HepG2 (cell line): ENCODE measurements around the gene HES2. TPM values are rescaled to one million over a fixed set of nuclear protein-coding genes. Genes with fewer than 3 reads are reported as not detected.
"Not testable (repeated sequence)": the region's sequence is repeated elsewhere in the genome, so short reads cannot be mapped to it uniquely, and the experiment has no call there.

ENCODE experiments used
- ATAC-seq: fragments of 200-7000 bp; cut with Tn5 transposase; 3 replicates; pipeline ENCODE4 v1.9.1; 2020; ENCODE audit warnings: mild to moderate bottlenecking, moderate library complexity
- BruUV-seq: library from RNA; stranded (reverse); fragments of 400-500 nt; replicated peaks from 2 replicates; lab custom pipeline; 2021; lab: Mats Ljungman, UMichigan
- CTCF ChIA-PET: fragments of 300-600 bp; formaldehyde crosslinking; extraction: SDS; loops from one replicate; lab custom pipeline; 2021; ENCODE audit warnings: low total read pairs, inconsistent platforms, low intra/inter-chr PET ratio; lab: Yijun Ruan, JAX
- POLR2A ChIA-PET: fragments of 350-600 bp; sonication (Branson Sonifier 250); formaldehyde crosslinking; loops from one replicate; lab custom pipeline; 2020; ENCODE audit warnings: antibody characterized with exemption, inconsistent platforms; lab: Yijun Ruan, JAX
- DNase-seq: peaks from one replicate; pipeline ENCODE4 v3.0.0-alpha.2; 2015; ENCODE audit warnings: low spot score
- FAIRE-seq: peaks from 3 replicates; lab custom pipeline; 2011; peaks lifted over from hg19 to GRCh38; lab: Jason Lieb, UNC
- H2AFZ ChIP-seq: one replicate; pipeline ENCODE4 v1.6.1; 2011; ENCODE audit warnings: low read length, inconsistent platforms
- H3K27ac ChIP-seq: fragments of 300-600 bp; 3 replicates; pipeline ENCODE4 v1.8.0; 2011; ENCODE audit warnings: mixed run types, mild to moderate bottlenecking, mixed read lengths, low read length, inconsistent platforms; ENCODE audit not compliant: insufficient read depth; ENCODE audit errors: extremely low read length
- H3K27me3 ChIP-seq, 2 experiments: fragments of 200-600 bp in 1 of 2; 2 replicates in 1 of 2; 3 replicates in 1 of 2; pipeline versions ENCODE4 v1.6.0 to v1.8.0; 2011; ENCODE audit warnings: low read length in 2 of 2, mild to moderate bottlenecking in 2 of 2, moderate library complexity in 2 of 2, inconsistent platforms in 1 of 2; ENCODE audit not compliant: insufficient read depth in 2 of 2, control insufficient read depth in 1 of 2
- H3K36me3 ChIP-seq, 2 experiments: fragments of 200-600 bp in 1 of 2; replicated peaks in 1 of 2; 2 replicates in 1 of 2; 3 replicates in 1 of 2; pipeline versions ENCODE4 v1.5.1 to v1.8.0; 2011; ENCODE audit warnings: low read length in 2 of 2, inconsistent platforms in 1 of 2; ENCODE audit not compliant: insufficient read depth in 2 of 2, control insufficient read depth in 1 of 2
- H3K4me1 ChIP-seq: 2 replicates; pipeline ENCODE4 v1.5.1; 2012; ENCODE audit warnings: low read length, inconsistent platforms; ENCODE audit not compliant: insufficient read depth
- H3K4me2 ChIP-seq: 2 replicates; pipeline ENCODE4 v1.6.0; 2011; ENCODE audit warnings: low read depth, low read length, inconsistent platforms
- H3K4me3 ChIP-seq, 3 experiments: fragments of 200-600 bp in 1 of 3; sonication (generic), shearing (Covaris generic) in 1 of 3; replicated peaks in 1 of 3; 2 replicates each; pipeline ENCODE4 v1.5.1; 2011 to 2016; ENCODE audit warnings: low read length in 3 of 3, inconsistent platforms in 2 of 3, low read depth in 2 of 3, mild to moderate bottlenecking in 2 of 3, control low read depth in 1 of 3, mixed read lengths in 1 of 3; ENCODE audit not compliant: insufficient read depth in 1 of 3
- H3K79me2 ChIP-seq: one replicate; pipeline ENCODE4 v1.6.1; 2011; ENCODE audit warnings: low read length, inconsistent platforms; ENCODE audit not compliant: insufficient read depth
- H3K9ac ChIP-seq: 2 replicates; pipeline ENCODE4 v1.6.0; 2011; ENCODE audit warnings: mild to moderate bottlenecking, low read depth, low read length, inconsistent platforms; ENCODE audit not compliant: insufficient read depth
- H3K9me3 ChIP-seq: 2 replicates; pipeline ENCODE4 v1.5.1; 2012; ENCODE audit warnings: mild to moderate bottlenecking, low read length
- H4K20me1 ChIP-seq: 2 replicates; pipeline ENCODE4 v1.6.0; 2011; ENCODE audit warnings: inconsistent platforms, mild to moderate bottlenecking, low read length, moderate library complexity; ENCODE audit not compliant: insufficient read depth
- ESRRA ChIP-seq: sonication (generic); formaldehyde crosslinking; IDR thresholded peaks from 2 replicates; pipeline ENCODE4 v1.5.1; 2020; ENCODE audit warnings: mild to moderate bottlenecking, low read depth, missing genetic modification reagents
- NR2F1 ChIP-seq, 2 experiments: fragments of 450-650 bp in 1 of 2; formaldehyde crosslinking in 1 of 2; IDR thresholded peaks; 2 replicates each; pipeline versions ENCODE4 v1.5.0 to v1.6.1; 2016 to 2020; ENCODE audit warnings: mild to moderate bottlenecking in 1 of 2, missing compliant biosample characterization in 1 of 2, missing genetic modification reagents in 1 of 2, moderate library complexity in 1 of 2
- NR2F6 ChIP-seq, 2 experiments: IDR thresholded peaks; 2 replicates each; pipeline ENCODE4 v1.6.1; 2016; ENCODE audit warnings: antibody characterized with exemption in 1 of 2, mild to moderate bottlenecking in 1 of 2
- ZNF275 ChIP-seq: sonication (generic); formaldehyde crosslinking; IDR thresholded peaks from 2 replicates; pipeline ENCODE4 v1.8.0; 2022; ENCODE audit warnings: missing genetic modification reagents, mild to moderate bottlenecking, inconsistent platforms, borderline replicate concordance
- ZNF281 ChIP-seq: sonication (generic); formaldehyde crosslinking; IDR thresholded peaks from 2 replicates; pipeline ENCODE4 v1.4.0; 2020; ENCODE audit warnings: missing genetic modification reagents, borderline replicate concordance
- ZNF629 ChIP-seq: sonication (generic); formaldehyde crosslinking; conservative IDR thresholded peaks from 2 replicates; pipeline ENCODE4 v1.5.0; 2020; ENCODE audit warnings: missing genetic modification reagents
- ZNF770 ChIP-seq: sonication (generic); formaldehyde crosslinking; IDR thresholded peaks from 2 replicates; pipeline ENCODE4 v1.5.0; 2020; ENCODE audit warnings: mild to moderate bottlenecking, missing genetic modification reagents
- WGBS: methylation state at CpG from one replicate; pipeline ENCODE4 v1.1.6; 2017; ENCODE audit warnings: low lambda C conversion rate; 5-methylcytosine and 5-hydroxymethylcytosine counted together
- in situ Hi-C: cut with HindIII; loops from 2 replicates; pipeline ENCODE4 v1.10.0; 2017; ENCODE audit warnings: low pct_unique_long_range_greater_than_20kb; ENCODE audit not compliant: extremely low pct_ligation_motif_present
- intact Hi-C: fragments of 100-400 bp; cut with micrococcal nuclease; formaldehyde crosslinking; loops from one replicate; pipeline ENCODE4 v1.10.0; 2022; ENCODE audit not compliant: unreplicated experiment
- polyA plus RNA-seq, 8 experiments: library from polyadenylated mRNA; depleted of rRNA in 3 of 8; stranded (reverse) in 7 of 8; unstranded in 1 of 8; fragments of >200 nt; fragmentation: Illumina TruSeq in 4 of 8; extraction: Trizol in 4 of 8; gene quantifications; 2 replicates each; pipeline versions ENCODE4 v1.2.1 to v1.2.3, GENCODE V29; 2011 to 2016; ENCODE audit warnings: low read depth in 4 of 8, missing spikeins in 1 of 8, mixed read lengths in 1 of 8; ENCODE audit not compliant: insufficient read depth in 1 of 8
- total RNA-seq, 5 experiments: library from RNA; depleted of rRNA; stranded (reverse); fragments of >200 nt; fragmentation: Illumina TruSeq; extraction: Trizol; gene quantifications; 2 replicates each; pipeline ENCODE4 v1.2.3, GENCODE V29; 2016; ENCODE audit warnings: low read depth in 1 of 5

The HES2 gene
- total and polyA plus RNA-seq, 2 of the 13 experiments (the other 11 are each of a cell fraction or from before 2014, with no cell fraction given), result 0.11 to 0.17 TPM

DNA sequence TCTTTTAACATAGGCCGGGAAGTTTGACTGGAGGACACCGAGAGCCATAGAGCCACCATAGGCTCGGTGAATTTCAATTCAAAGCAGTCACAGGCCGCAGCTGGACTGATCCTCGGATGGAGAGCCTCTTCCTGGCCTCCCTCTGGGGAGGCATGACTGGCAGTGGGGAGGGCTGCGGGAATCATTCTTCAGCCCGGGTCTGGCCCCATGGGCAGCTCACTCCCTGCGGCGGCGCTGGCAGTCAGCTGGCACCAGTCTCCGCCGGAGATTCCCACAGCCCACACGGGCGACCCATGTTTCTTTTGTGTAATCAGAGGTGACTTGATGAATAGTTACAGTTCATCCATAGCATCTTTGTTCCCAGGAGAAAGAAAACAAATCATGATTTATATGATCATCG lies 15.4 kb upstream of the HES2 start (continued):
- TF ChIP-seq ZNF275, result no peak

GRCh38 chr1:6434186-6434585 lies 14.5 kb upstream of the HES2 start:
- CTCF ChIA-PET, result no interaction called here
- BruUV-seq, result no TSS peak
- Histone ChIP-seq H3K27me3 (peaks cover 9 to 54% of the 10 kb centered on the region in 2 experiments), H3K9ac (no peak overlapping the region), H4K20me1 (no peaks in the 10 kb centered on the region), H2AFZ (no peak overlapping the region), H3K79me2 (no peaks in the 10 kb centered on the region), H3K27ac (no peak overlapping the region), H3K4me3 (no peak overlapping the region), H3K4me2 (no peak overlapping the region), H3K4me1 (peaks cover 22% of the 10 kb centered on the region), H3K9me3 (no peaks in the 10 kb centered on the region), H3K36me3 (no peaks in the 10 kb centered on the region)
- intact Hi-C loops (no loop called here), in situ Hi-C loops (no loop called here)
- no peak for FAIRE-seq
- no peak for TF ChIP-seq ESRRA (CRISPR knock-in tag)
- no peak for ATAC-seq
- 22% methylated on average over 4 of the region's 5 CpGs for WGBS
- POLR2A ChIA-PET, result no interaction called here
- no peak for DNase-seq

GRCh38 chr1:6431645-6432579 lies 12.2 kb upstream of the HES2 start:
- H3K4me3 ChIP-seq, H3K36me3 ChIP-seq, H3K27ac ChIP-seq, H3K9me3 ChIP-seq, H3K9ac ChIP-seq, H4K20me1 ChIP-seq, H2AFZ ChIP-seq, CTCF ChIA-PET, intact Hi-C loops, DNase-seq, H3K79me2 ChIP-seq, BruUV-seq, POLR2A ChIA-PET, in situ Hi-C loops: not testable (repeated sequence)
- FAIRE-seq (peak; percentile 32), ATAC-seq (peak; percentile 16; the same call in 2 of the 3 replicates)
- WGBS, result 4% methylated on average over 6 of the region's 13 CpGs
- Histone ChIP-seq H3K27me3 (peaks cover 18 to 64% of the 10 kb centered on the region in 2 experiments), H3K4me2 (peak overlapping the region; percentile 27), H3K4me1 (peaks cover 21% of the 10 kb centered on the region)
- TF ChIP-seq NR2F1 (CRISPR knock-in tag; IDR thresholded peaks at IDR 0.05) (peak in 1 of 2 experiments; percentile 53; a peak in 1 of 4 replicates), ZNF281 (CRISPR knock-in tag) (peak; percentile 47; the same call in 1 of the 2 replicates), ZNF629 (peak; percentile 66), ZNF770 (CRISPR knock-in tag) (0 out of 2 replicates have a peak, but pooled peaks have one; percentile 13), NR2F6 (IDR thresholded peaks at IDR 0.05) (peak; percentile 65), NR2F6 (CRISPR knock-in tag; IDR thresholded peaks at IDR 0.05) (peak; percentile 86)
